GM18519 (cell line): ENCODE data around the gene GSTP1.
"Not testable (repeated sequence)": the region's sequence is repeated elsewhere in the genome, so short reads cannot be mapped to it uniquely, and the experiment has no call there.

ENCODE experiments used
- ATAC-seq: cut with Tn5 transposase; IDR thresholded peaks from one replicate; pipeline ENCODE4 v1.9.1; 2021; ENCODE audit warnings: mild to moderate bottlenecking, moderate library complexity; ENCODE audit not compliant: unreplicated experiment, low FRiP score

Gene GSTP1

DNA sequence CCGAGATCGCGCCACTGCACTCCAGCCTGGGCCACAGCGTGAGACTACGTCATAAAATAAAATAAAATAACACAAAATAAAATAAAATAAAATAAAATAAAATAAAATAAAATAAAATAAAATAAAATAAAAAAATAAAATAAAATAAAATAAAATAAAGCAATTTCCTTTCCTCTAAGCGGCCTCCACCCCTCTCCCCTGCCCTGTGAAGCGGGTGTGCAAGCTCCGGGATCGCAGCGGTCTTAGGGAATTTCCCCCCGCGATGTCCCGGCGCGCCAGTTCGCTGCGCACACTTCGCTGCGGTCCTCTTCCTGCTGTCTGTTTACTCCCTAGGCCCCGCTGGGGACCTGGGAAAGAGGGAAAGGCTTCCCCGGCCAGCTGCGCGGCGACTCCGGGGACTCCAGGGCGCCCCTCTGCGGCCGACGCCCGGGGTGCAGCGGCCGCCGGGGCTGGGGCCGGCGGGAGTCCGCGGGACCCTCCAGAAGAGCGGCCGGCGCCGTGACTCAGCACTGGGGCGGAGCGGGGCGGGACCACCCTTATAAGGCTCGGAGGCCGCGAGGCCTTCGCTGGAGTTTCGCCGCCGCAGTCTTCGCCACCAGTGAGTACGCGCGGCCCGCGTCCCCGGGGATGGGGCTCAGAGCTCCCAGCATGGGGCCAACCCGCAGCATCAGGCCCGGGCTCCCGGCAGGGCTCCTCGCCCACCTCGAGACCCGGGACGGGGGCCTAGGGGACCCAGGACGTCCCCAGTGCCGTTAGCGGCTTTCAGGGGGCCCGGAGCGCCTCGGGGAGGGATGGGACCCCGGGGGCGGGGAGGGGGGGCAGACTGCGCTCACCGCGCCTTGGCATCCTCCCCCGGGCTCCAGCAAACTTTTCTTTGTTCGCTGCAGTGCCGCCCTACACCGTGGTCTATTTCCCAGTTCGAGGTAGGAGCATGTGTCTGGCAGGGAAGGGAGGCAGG is at the start of gene GSTP1:
GSTP1 (plus strand) TSS at position 566 of the 958 bp plus-strand sequence; CDS start at position 598, 32 bp downstream.
- ATAC-seq, result peak; percentile 43

DNA sequence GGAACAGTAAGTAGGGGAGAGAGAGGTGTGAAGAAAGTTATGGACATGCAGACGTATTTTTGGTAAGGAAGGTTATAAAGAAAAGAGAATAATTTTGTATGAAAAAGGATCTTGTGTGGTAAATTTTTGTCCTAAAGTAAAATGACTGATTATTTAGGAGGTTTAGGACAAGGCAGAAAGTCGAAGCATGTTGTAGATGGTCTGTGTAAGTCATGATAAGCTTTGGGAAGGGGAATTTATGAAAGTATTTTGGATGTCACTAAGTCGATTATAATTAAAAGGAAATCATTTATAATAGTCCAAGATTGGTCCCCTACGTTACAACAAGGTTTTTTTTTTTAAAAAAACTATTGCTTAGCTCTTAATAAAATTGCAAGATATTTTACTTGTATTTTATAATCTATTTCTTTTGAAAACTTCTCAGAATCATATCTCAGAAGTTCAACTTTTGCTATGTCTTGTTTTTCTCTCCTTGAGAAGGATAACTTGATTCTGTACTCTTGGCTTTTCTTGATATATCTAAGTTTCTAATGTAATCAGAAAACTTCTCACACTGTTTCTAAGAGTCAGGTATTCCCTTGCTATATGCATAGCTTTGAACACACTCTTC is 49.4 kb upstream of the GSTP1 start:
- ATAC-seq, result no peak

DNA sequence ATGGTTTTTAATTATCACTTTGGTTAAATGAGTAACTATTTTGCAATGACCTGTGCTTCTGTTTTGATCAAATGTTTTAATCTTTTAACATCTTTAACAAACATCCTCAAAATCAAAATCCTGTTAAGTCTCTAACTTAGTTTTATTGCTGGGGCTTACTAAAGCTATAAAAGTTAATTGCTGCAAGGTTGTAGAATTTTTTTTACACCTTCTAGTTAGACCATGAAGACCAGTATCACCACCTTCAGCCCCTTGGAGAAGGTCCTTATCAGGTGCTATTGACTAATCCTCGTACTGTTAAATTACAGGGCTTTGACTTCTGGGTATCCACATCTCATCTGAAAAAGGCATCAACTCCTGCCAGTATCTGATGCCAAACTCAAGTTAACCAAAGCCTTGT is 48.1 kb upstream of the GSTP1 start:
- no peak for ATAC-seq

DNA sequence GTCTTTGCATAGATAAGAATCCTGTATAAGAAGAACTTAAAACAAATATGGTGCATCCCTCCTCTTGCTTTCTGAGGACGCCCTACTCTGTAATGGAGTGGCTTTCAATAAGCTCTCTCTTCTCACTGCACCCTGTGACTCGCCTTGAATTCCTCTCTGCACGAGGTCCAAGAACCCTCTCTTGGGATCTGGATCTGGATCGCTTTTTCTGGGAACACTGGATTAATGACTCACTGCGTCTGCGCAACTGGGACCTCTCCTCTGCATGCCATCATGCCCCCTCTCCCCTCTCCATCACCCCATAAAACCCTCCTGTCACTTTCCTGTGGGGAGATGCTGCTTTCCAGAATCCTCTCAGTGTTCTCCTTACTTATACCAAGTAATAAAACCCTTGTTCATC is 45.3 kb upstream of the GSTP1 start:
- no peak for ATAC-seq

DNA sequence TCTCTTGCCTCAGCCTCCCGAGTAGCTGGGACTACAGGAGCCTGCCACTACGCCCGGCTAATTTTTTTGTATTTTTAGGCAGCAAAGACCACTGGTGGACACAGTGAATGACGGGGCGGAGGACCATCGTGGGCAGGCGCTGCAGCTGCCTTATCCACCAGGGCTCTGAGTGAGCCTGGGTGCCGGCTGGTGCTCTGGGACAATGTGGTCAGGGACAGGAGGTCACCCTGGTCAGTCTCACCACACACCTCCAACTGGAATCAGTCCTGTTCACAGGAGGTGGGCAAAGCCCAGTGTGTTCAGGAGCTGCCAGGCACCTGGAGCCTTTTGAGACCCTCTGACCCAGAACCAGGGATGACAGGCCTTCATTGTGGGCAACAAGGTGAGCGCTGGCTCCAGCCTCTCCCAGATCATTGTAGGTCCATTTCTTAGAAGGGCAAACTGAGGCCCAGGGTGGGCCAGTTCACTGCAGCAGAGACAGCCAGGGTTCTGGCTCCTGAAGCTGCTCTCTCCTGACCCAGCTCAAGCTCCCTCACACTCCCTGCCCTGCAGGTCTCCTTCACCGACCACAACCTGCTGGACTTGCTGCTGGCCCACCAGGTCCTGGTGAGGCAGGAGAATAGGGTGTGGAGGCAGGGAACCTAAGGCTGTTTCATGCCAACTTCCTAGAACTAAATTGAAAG is 44.6 kb upstream of the GSTP1 start:
- ATAC-seq, result no peak

DNA sequence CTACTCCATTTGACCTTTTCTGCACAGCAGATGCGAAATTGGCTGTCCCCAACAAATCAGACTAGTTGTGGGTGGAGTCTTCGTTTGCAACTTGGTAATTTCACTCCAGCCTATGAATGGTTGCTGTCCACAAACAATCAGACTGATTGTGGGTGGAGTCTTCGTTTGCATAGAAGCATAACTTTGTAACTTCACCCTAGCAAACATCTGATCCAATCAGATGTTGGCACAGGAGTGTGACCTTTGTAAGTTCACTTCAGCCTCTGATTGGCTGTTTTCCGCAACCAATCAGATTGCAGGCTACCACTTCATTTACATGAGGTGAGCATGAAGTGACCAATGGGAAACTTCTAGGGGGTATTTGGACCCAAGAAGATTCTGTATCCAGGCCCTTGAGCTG is 44.1 kb upstream of the GSTP1 start:
- no peak for ATAC-seq

DNA sequence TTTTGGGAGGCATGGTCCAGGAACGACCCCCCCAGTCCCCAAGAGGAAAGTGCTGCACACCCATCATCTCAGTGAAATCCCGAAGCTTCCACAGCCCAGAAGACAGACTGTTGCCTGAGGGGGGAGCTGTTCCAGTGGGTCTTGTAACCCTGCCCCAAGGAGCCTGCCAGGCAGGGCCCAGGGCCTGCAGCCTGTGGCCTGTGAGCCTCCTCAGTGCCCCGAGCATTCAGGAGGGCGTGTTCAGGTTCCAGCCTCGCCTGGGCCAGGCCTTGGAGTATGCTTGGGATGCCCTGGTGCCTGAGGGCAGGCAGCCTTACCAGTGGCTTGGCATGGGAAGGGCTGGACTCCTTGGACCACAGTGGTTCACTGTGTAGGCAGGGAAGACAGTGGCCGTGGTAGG is 42.4 kb upstream of the GSTP1 start:
- no peak for ATAC-seq

DNA sequence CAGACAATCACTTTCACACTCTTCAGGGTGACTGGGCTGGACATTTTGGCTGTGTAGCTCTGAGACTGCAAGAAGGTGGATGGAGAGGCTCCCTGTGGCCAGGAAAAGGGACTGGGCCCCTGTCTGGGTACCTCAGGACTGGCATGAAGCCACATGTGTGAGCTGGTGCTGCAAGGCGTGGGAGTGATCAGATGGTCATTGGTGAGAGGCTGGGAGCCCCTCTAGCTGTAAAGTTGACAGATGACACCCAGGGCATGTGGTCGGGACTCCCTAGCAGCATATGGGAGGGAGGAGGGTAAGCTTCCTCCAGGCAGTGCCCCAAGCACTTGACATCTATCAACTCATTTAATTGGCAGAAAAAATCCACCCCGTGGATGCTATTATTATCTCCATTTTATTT is 41.4 kb upstream of the GSTP1 start:
- no peak for ATAC-seq

DNA sequence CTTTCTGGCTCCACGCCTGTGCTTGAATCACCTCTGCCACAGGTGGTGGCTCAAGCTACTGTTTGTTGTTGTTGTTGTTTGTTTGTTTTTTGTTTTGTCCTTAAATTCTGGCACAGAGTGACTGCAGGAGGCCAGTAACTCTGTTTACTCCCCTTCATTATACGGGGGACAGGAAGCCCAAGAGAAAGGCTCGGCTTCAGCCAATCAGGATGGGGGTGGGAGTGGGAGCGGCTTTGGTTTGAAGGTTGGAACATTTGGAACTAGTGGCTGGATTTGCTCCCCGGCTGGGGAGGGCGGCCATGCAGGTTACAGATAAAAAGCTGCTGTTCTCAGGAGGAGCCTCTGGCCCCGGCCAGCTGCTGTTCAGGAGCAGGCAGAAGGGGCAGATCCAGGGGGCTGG is 40.6 kb upstream of the GSTP1 start:
- ATAC-seq, result no peak

DNA sequence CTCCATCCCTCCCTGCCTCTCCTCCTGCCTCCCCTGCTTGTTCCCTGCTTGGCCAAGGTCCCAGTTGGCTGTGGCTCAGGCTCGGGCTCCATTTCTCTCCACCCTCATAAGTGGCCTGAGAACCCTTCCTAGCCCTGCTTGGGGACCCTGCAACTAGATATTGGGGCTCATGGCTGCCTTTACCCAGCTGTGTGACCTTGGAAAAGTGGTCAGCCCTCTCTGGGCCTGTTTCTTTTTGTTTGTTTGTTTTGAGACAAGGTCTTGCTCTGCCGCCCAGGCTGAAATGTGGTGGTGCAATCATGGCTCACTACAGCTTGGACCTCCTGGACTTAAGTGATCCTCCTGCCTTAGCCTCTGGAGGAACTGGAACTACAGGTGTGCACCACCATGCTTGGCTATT is 40.0 kb upstream of the GSTP1 start:
- no peak for ATAC-seq

DNA sequence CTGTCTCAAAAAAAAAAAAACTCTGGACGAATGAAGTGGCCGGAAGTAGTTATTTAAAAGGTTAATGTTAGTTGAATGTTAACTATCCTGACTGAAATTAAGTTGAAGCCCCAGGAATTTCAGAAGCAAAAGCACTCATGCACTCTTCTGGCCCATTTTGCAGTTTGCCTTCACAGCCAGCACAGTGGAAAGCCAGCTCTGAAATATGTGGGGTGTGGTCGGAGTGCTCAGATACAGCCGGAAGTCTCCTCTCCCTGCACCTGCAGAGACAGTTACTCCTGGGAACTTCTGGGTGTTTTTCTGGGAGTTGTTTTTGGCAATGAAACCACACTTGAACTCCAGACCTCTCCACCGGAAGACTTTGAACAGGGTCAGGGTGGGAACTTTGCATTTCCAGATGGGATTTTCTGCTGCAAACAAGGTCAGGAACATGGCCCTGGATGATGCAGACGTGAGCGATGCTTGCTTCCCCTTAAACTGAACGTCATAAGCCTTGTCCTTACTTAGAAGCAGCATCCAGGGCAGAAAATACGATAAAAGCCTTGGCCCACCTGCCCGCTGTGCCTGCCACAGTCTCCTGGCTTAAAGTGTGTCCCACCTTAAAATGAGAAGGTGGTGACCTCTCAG is 38.9 kb upstream of the GSTP1 start:
- no peak for ATAC-seq

DNA sequence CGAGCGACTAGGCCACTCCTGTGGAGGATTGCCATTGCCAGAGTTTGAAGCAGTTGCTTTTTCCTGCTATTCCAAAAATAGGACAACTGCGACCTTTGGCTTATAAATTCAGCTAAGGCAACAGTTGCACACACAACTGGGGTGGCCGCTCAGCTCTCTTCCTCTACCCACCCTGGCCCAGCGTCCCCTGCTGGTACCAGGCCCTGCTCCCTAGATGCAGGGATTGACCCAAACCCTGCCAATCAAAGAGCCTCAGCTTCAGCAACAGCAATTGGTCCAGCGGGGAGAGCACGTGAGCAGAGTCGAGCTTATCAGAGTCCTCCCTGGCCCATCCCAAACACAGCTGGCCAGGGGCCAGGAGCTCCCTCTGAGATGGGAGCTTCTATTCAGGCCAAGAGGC is 38.3 kb upstream of the GSTP1 start:
- ATAC-seq, result no peak

DNA sequence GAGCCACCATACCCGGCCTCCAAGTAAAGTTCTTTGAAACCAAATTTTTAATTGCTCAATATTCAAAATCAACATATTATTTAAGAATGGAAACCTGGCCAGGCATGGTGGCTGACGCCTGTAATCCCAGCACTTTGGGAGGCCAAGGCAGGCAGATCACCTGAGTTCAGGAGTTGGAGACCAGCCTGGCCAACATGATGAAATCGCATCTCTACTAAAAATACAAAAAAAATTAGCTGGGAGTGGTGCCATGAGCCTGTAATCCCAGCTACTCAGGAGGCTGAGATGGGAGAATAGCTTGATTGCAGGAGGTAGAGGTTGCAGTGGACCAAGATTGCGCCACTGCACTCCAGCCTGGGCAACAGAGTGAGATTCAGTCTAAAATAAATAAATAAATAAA is 35.5 kb upstream of the GSTP1 start:
- ATAC-seq, result not testable (repeated sequence)

DNA sequence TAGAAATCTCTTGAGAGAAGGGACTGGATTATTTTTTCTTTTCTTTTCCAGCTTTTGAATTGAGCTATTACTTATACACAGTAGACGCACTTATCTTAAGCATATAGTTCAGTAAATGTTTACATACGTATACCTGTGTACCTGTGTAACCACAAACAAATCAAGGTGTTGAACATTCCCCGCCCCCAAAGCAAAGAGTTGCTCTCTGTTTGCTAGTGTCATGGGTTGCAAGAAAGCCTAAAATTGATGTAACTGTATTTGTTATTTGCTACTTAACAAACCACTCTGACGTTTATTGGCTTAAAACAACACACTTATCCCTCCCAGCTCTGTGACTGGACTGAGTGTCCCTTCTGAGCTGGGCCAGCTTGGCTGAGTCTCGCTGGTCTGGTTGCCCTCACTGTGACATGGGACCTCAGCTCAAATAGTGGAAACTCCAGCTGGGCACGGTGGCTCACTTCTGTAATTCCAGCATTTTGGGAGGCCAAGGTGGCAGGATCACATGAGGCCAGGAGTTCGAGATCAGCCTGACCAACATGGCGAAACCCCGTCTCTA is 35.0 kb upstream of the GSTP1 start:
- ATAC-seq, result no peak

DNA sequence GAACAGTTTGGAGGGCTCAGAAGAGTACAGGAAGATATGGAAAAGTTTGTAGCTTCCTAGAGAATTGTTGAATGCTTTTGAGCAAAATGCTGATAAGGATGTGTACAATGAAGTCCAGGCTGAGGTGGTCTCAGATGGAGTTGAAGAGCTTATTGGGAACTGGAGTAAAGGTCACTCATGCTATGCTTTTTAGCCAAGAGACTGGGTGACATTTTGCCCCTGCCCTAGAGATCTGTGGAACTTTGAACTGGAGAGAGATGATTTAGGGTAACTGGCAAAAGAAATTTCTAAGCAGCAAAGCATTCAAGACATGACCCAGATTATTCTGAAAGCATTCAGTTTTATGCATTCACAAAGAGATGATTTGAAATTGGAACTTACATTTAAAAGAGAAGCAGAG is 32.5 kb upstream of the GSTP1 start:
- ATAC-seq, result no peak

DNA sequence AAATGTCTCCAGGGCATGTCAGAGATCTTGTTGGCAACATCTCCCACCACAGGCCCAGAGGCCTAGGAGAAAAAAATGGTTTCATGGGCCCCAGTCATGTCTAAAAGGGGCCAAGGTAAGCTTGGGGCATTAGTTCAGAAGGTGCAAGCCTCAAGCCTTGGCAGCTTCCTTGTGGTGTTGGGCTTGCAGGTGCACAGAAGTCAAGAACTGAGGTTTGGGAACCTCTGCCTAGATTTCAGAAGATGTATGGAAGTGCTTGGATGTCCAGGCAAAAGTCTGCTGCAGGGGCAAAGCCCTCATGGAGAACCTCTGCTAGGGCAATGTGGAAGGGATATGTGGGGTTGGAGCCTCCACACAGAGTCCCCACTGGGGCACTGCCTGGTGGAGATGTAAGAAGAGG is 31.9 kb upstream of the GSTP1 start:
- ATAC-seq, result not testable (repeated sequence)

DNA sequence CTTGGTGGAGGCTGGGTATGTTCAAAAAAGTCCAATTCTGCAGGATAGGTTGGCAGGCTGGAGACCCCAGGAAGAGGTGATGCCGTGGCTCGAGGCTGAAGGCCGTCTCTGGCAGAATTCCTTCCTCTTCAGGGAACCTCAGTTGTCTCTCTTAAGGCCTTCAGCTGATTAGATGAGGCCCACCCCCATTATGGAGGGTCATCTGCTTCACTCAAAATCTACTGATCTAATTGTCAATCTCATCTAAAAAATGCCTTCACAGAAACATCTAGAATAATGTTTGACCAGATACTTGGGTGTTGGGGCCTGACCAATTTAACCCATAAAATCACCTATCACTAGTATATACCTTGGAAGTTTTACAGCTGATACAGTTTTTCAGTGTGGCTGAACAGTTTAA is 27.4 kb upstream of the GSTP1 start:
- no peak for ATAC-seq

DNA sequence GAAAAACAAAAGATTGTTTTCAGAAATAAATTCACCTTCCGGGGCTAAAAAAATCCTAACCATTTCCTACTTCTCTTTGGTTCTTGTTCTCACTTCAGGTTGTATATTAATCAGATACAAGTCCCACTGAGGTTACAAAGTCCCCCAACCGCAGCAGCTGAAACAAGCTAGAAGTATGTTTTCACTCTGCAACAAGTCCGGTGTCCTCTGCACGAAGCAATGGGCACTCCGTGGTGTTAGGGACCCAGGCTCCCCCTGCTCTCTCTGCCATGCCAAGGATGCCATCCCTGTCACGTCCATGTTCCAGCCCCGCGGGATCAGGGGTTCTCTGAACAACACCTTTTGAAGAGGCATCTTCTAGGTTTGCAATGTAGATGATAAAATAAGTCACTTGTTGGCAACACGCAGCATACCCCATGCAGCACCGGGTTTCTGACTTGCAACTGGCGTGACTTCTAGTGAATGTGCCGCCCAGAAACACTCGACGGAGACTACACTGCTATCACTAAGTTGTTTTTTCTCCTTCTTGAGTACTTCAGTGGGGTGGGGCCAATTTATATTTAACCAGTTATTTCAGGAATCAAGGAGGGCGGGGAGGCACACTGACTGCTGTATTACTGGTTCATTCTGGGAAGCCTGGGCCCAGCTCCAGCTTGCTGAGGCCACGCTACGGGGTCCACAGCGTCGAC is 25.4 kb upstream of the GSTP1 start:
- no peak for ATAC-seq

DNA sequence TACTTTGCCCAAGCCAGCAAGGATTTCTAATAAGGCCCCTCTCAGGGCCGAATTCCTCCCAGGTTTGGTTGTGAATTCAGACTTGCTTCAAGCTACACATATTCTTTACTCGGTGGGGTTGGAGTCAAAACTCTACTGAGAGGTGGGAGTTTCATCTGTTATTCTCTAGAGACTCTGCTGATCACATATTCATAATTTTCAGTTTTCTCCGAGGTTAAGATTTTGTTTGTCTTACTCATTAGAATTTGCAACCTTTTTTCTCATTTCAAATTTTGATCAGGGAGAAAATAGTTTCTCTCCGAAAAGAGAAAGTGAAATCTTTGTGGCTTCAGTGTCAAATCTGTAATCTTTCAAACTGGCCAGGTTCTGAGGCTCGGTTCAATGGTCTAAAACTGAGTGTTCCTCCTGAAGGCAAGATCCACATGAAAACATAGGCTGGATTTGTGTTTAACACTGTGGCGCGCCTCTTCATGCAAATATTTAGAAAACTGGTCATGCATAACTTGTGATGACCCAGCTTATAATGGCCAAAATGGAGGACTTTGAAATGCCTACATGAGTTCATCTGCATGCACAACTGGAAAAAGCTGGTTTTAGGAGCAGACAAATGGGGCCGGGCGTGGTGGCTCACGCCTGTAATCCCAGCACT is 21.5 kb upstream of the GSTP1 start:
- no peak for ATAC-seq
